NCI-H69 (cell line): ENCODE results near the gene ACVR1.
"Not testable (repeated sequence)": the region's sequence is repeated elsewhere in the genome, so short reads cannot be mapped to it uniquely, and the experiment has no call there.

Source experiments
- DNase-seq: peaks from one replicate; lab custom pipeline; 2025; lab: John Stamatoyannopoulos, UW

Gene ACVR1

GRCh38 chr2:157894694-157895435, 18.7 kb upstream of the ACVR1 start:
- DNase-seq = peak; percentile 15

DNA sequence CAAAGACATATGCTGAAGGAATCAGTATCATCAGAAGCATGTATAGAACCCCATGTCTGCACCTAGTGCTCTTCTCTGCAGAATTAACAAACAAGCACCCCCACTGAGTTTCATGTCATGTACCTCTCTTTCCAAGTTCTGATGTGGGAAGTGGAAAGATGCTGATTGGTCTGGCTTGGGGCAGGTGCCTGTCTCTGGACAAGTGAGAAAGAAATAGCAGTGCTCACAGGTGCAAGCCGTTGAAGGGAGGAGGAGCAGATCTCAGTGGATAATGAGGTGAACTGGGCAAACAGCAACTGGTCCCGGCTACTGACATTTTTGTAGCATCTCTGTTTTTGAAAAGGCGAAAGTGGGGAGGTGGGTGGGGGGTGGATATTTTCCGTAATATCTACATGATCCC, 17.5 kb upstream of the ACVR1 start:
- DNase-seq = peak; percentile 37

DNA sequence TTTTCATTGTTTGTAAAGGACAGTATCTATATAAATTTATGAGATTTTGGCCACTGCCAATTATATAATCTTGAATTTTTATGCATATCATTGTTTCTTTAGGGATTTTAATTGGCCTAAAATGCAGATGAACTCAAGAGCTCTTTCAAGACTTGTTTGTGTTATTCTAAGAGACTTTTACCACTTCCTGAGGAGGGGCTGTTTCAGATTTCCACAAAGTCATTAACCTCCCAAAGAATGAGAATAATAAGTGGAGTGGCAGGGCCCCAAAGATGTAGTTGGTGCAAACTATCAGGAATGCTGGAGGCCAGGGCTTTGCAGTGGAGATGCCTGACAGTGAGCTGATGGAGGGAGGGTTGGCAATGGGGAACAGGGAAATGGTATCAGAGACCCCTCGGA, 15.5 kb upstream of the ACVR1 start:
- peak; percentile 6 for DNase-seq

DNA sequence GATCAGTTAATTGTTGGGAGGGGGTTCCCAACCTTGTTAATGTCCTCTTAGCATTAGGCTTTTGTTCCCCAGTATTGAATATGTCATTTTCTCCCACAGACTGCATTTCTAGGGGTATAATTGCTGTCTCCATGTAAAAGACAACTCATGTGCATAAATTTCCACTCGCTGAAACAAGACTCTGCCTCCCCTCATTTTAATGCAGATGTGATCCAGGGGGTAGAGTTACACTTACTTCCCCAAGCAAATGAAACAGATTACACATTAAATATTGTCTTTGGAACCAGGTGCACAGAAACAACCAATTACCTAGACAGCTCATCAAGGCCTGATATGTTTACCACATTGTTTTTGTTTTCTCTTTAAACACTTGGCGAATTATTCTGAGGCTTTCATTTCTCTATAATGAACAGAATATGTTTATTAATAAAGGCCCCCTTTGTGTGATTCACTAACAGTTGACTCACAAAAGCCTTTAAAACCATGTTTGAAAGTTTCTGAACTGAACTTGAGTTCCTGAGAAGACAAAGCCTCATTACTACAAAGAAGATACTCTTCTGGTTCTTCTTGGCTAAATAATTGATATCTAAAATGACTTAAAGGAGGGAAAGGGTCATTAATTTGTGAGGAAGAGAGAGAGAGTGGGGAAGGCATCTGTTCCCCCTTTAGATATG, 15.0 kb upstream of the ACVR1 start:
- DNase-seq = peak; percentile 84

- DNase-seq = no peak
These were observed 11.8 kb upstream of the ACVR1 start for GRCh38 chr2:157887946-157888345.

DNA sequence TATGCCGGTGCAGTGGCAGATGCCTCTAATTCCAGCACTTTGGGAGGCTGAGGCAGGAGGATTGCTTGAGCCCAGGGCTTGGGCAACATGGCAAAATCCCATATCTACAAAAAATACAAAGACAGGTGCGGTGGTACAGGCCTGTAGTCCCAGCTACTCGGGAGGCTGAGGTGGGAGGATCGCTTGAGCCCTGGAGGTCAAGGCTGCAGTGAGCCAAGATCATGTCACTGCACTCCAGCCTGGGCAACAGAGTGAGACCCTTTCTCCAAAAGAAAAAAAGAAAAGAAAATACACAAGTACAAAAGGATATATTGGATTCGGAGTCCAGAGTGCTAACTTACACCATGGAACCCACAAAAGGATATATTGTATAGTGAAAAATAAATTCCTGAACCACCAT, 8.4 kb upstream of the ACVR1 start:
- not testable (repeated sequence) for DNase-seq

DNA sequence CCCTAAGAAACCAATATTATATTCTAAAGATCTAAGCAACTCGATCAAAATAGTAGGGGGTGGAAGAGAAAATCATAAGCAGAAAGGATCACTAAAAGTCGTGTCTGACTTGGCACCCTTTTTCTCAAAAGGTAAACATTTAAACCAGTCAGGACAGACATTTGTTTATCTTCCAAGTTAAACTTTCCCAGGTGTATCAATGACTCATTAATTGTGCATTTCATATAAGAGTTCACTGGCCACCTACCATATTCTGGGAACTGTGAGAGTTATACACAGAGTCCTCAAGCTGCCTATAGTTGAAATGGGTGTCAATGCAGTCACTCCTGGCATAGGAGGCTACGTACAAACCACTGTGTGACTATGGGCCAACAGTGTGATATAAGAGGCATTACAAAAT, 4.8 kb upstream of the ACVR1 start:
- DNase-seq = no peak

- no peak for DNase-seq
These were observed 1.8 kb upstream of the ACVR1 start for GRCh38 chr2:157877761-157878400.

GRCh38 chr2:157876786-157877138, 632 bp upstream of the ACVR1 start:
- DNase-seq = no peak

GRCh38 chr2:157875641-157876065, 477 bp downstream of the ACVR1 start:
- DNase-seq = peak; percentile 69

DNA sequence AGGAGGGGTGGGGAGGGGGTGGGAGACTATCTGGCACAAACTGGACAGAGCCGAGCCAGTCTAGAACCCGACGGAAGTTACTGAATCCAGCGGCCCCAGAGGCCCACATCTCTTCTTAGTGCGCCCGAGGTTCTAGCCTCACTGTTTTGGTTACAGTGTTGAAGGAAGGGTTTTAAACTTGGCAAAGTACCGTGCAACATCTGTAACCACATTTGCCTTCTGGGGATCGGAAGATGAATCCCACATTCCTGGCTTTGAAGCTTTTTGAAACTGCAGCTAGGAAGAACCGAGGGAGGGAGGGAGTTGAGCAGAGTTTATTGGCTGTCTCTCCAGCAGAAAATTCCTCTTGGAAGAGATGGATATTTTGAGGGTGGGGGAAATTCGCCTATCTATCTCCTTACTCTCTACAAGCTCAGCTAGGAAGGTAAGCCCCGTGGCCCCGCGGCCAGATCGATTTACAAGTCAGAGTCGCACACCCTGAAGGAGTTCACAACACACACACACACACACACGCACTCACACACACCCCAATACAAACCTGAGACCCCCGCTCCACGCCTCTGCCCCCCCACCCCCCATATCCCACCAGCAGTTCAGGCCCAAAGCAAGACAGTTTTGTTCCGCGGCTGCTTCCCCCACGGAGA, 1.0 kb downstream of the ACVR1 start:
- DNase-seq = peak; percentile 63

- no peak for DNase-seq
These were observed 1.8 kb downstream of the ACVR1 start for GRCh38 chr2:157874348-157874747.

GRCh38 chr2:157872791-157873190, 3.3 kb downstream of the ACVR1 start:
- DNase-seq = no peak

GRCh38 chr2:157871415-157871814, 4.7 kb downstream of the ACVR1 start:
- DNase-seq = no peak

GRCh38 chr2:157868993-157869392, 7.1 kb downstream of the ACVR1 start:
- DNase-seq = peak; percentile 1

- no peak for DNase-seq
These were observed 8.4 kb downstream of the ACVR1 start for GRCh38 chr2:157867703-157868102.

DNA sequence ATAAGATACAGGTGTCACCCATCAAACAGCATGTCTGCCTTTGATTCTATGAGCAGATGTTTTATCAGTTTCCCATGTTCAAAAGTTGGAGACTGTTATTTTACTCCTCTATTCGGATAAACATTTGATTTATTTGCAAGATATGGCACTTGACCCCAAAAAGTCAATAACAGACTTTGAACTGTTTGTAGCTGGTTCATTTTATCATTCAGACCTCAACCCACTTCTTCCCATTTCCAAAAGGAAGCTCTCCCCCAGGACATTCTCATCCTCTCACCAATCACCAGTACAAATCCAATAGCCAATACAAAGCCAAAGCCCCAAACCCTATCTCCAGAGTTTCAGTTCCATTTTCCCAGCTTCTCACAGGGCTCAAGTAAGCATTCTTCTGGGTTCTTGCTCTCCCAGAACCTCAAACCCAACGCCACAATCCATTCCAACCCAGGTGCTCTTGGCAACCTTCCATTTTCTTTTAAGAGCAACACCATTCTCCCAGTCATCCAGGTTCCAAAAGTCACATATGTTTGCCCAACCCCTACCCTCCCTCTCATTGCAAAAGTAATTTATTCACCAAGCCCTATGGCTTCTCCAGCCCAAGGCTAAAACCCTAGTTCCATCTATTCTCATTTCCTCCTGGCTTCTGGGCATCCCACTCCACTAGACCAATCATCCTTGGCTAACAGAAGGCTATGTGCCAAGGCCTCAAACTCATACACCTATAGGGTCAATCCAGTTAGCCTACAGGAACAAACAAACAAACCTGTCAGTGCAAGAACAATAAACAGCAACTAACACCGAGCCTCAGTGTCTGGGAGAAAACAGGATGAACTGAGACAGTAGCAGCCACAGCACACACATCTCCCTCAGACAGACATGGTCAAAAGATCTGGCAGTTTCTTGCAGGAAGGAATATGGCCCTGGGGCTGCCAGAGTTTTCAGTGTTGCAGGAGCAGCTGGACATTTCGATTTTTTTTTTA, 9.2 kb downstream of the ACVR1 start:
- DNase-seq = peak; percentile 7

DNA sequence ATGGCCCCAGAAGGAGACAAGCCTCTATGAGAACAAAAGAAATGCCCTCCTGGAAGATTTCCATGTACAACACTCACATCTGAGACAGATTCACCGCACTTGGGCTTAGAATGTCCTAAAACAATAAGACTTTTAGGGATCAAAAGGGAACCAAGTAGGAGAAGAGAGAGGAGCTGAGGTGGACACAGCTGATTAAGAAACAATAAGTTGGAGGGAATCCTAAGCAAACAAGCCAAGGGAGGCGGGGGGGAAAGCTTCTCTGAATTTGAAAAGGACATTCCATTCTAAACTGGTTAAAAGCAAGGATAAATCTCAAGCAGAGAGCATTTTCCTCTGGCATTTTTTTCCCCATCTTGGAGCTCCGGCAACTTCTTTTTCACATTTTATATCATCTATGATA, 9.9 kb downstream of the ACVR1 start:
- DNase-seq = no peak

DNA sequence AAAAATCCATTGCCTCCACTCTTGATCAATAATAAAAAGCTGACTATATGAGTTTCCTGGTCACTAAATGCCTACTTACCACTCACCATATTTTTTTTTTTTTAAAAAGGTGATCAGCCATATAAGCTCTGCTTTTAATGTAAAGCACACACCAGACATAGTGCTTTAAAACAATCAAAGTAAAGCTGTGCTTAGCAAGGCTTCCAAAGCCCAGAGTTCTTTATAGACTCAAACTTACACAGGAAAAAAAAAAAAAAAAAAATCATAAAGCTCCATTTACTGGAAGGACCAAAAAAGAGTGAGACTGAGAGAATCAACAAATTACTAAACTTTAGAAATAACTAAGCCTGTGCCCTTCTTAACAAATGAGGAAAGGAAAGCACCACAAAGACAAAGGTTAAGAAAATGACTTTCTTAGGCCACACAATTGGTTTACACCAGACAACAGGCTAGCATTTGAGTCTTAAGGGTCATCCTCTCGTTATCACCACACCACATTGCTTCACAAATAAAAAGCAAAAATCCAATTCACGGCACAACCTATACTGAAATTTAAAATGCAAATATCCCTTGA, 11.2 kb downstream of the ACVR1 start:
- DNase-seq = no peak

GRCh38 chr2:157858846-157859245, 17.3 kb downstream of the ACVR1 start:
- DNase-seq = no peak

DNA sequence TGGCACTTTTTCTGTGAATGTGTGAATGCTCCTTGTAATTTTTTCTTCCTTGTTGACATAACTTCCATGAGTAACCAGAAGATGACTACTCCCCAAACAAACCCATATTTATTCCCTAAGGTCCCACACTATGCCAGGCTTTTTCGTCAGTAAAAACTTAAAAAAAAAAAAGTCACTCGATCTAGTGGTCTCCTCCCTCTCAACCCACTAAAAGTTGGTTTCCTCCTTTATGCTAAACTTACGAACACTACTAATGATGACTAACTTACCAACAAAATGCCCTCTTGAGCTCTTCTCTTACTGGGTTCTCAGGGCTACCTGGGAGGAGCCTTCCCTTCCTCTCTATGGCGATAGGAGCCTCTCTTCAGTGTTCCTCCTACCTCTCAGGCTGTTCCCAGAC, 18.2 kb downstream of the ACVR1 start:
- DNase-seq = no peak
